GM19395 (cell line): ENCODE results near the gene CLEC11A.
"Not testable (repeated sequence)": the region's sequence is repeated elsewhere in the genome, so short reads cannot be mapped to it uniquely, and the experiment has no call there.

Experiments
- ATAC-seq: cut with Tn5 transposase; IDR thresholded peaks from one replicate; pipeline ENCODE4 v1.9.1; 2021; ENCODE audit warnings: mild to moderate bottlenecking, moderate library complexity; ENCODE audit not compliant: unreplicated experiment

The CLEC11A gene

GRCh38 chr19:50753879-50754278 lies 30.7 kb downstream of the CLEC11A start:
- ATAC-seq: no peak

GRCh38 chr19:50756244-50756643 lies 33.1 kb downstream of the CLEC11A start:
- ATAC-seq: not testable (repeated sequence)

- ATAC-seq: not testable (repeated sequence)
These were observed 34.5 kb downstream of the CLEC11A start for GRCh38 chr19:50757624-50758023.

GRCh38 chr19:50759076-50759475 lies 35.9 kb downstream of the CLEC11A start:
- ATAC-seq: not testable (repeated sequence)

- no peak for ATAC-seq
These were observed 36.7 kb downstream of the CLEC11A start for GRCh38 chr19:50759886-50760285.

GRCh38 chr19:50761501-50761900 lies 38.3 kb downstream of the CLEC11A start:
- not testable (repeated sequence) for ATAC-seq

GRCh38 chr19:50763521-50763920 lies 40.4 kb downstream of the CLEC11A start:
- not testable (repeated sequence) for ATAC-seq

- no peak for ATAC-seq
These were observed 41.2 kb downstream of the CLEC11A start for GRCh38 chr19:50764409-50764808.

- not testable (repeated sequence) for ATAC-seq
These were observed 43.6 kb downstream of the CLEC11A start for GRCh38 chr19:50766746-50767145.

GRCh38 chr19:50767263-50767662 lies 44.1 kb downstream of the CLEC11A start:
- not testable (repeated sequence) for ATAC-seq

GRCh38 chr19:50768277-50768676 lies 45.1 kb downstream of the CLEC11A start:
- ATAC-seq: no peak

GRCh38 chr19:50770164-50770563 lies 47.0 kb downstream of the CLEC11A start, which contains the start of gene GPR32:
TSS of gene GPR32 (plus strand) at chr19:50770464. CDS start at chr19:50770601, 137 bp downstream.
- not testable (repeated sequence) for ATAC-seq

- ATAC-seq: no peak
These were observed 47.7 kb downstream of the CLEC11A start for GRCh38 chr19:50770888-50771287.

GRCh38 chr19:50772476-50772875 lies 49.3 kb downstream of the CLEC11A start:
- no peak for ATAC-seq

GRCh38 chr19:50772912-50773311 lies 49.7 kb downstream of the CLEC11A start:
- not testable (repeated sequence) for ATAC-seq

GRCh38 chr19:50773454-50773853 lies 50.3 kb downstream of the CLEC11A start:
- ATAC-seq: not testable (repeated sequence)
